ENCODE results near the gene IQCK.

DNA sequence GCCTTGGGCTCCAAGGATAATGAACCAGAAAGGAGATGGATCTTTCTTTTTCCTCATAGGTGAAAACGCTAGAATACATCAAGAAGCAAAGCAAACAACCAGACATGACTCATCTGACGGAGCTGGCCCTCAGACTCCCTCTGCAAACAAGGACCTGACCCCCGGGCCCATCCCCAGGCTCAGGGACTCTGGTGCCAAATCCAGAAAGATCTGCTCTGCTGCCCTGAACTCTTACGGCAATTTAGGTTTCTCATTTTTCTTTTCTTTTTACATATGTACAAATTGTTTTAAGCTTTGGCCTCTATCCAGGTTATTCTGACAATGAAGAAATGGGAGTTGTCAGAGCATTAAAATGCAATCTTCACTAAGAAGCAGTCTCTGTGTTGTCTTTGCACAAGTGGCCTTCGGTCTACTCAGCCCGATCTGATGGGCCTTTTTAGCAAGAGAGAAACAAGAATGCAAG, 17.7 kb upstream of the IQCK start:
- TF ChIP-seq, protein P1, sequence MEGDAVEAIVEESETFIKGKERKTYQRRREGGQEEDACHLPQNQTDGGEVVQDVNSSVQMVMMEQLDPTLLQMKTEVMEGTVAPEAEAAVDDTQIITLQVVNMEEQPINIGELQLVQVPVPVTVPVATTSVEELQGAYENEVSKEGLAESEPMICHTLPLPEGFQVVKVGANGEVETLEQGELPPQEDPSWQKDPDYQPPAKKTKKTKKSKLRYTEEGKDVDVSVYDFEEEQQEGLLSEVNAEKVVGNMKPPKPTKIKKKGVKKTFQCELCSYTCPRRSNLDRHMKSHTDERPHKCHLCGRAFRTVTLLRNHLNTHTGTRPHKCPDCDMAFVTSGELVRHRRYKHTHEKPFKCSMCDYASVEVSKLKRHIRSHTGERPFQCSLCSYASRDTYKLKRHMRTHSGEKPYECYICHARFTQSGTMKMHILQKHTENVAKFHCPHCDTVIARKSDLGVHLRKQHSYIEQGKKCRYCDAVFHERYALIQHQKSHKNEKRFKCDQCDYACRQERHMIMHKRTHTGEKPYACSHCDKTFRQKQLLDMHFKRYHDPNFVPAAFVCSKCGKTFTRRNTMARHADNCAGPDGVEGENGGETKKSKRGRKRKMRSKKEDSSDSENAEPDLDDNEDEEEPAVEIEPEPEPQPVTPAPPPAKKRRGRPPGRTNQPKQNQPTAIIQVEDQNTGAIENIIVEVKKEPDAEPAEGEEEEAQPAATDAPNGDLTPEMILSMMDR (IDR thresholded peaks at IDR 0.05; ENCODE audit: insufficient read depth, low read length, poor library complexity, severe bottlenecking) = no peak
- TF ChIP-seq EZH2phosphoT487 (conservative IDR thresholded peaks at IDR 0.05; ENCODE audit: low read length) = no peak

Measured in SU-DHL-6 (cell line).